HCT116 (cell line): Measurements from ENCODE around the gene PDSS2. TPM values are rescaled to one million over a fixed set of nuclear protein-coding genes. Genes with fewer than 3 reads are reported as not detected.

Experiments
- ATAC-seq: fragments of 200-7000 bp; cut with Tn5 transposase; 2 replicates; pipeline ENCODE4 v1.9.1; 2020; ENCODE audit warnings: mild to moderate bottlenecking, moderate library complexity
- BruUV-seq: library from RNA; stranded (reverse); fragments of 400-500 nt; replicated peaks from 2 replicates; lab custom pipeline; 2021; lab: Mats Ljungman, UMichigan
- CTCF ChIA-PET: fragments of 300-600 bp; sonication (Branson Sonifier 250); formaldehyde crosslinking; loops from one replicate; lab custom pipeline; 2021; ENCODE audit warnings: antibody characterized with exemption; lab: Charles Lee
- POLR2A ChIA-PET: fragments of 300-600, 350-600 bp; sonication (Branson Sonifier 250); formaldehyde crosslinking; loops from one replicate; lab custom pipeline; 2021; ENCODE audit warnings: antibody characterized with exemption; lab: Charles Lee
- RAD21 ChIA-PET, 2 experiments: fragments of 300-600 bp; sonication (Branson Sonifier 250); formaldehyde crosslinking; loops; one replicate each; lab custom pipeline; 2023; ENCODE audit warnings: low total read pairs in 2 of 2; ENCODE audit not compliant: uncharacterized antibody in 2 of 2, unreplicated experiment in 2 of 2, low non-redundant PET in 1 of 2; lab: Charles Lee
- DNase-seq: peaks from one replicate; pipeline ENCODE4 v3.0.0-alpha.2; 2010; ENCODE audit warnings: low read depth, low spot score
- H2AFZ ChIP-seq: fragments of 200-600 bp; shearing (Covaris generic), sonication (generic); 2 replicates; pipeline ENCODE4 v1.6.1; 2017; ENCODE audit warnings: low read depth, mixed run types, mixed read lengths, antibody characterized with exemption, low read length; ENCODE audit not compliant: poor library complexity, severe bottlenecking
- H3K27ac ChIP-seq: 2 replicates; pipeline ENCODE4 v1.5.1; 2012; ENCODE audit warnings: low read depth, low read length
- H3K27me3 ChIP-seq: fragments of 200-600 bp; sonication (generic); 2 replicates; pipeline ENCODE4 v1.6.1; 2016; ENCODE audit warnings: mixed run types, low read length, mixed read lengths; ENCODE audit not compliant: insufficient read depth
- H3K36me3 ChIP-seq, 2 experiments: fragments of 200-500 bp in 1 of 2; fragments of 200-600 bp in 1 of 2; sonication (Bioruptor generic) in 1 of 2; sonication (generic) in 1 of 2; 2 replicates each; pipeline versions ENCODE4 v1.5.1 to v1.6.1; 2014 to 2016; ENCODE audit warnings: low read length in 2 of 2, inconsistent platforms in 1 of 2, mixed read lengths in 1 of 2, mixed run types in 1 of 2; ENCODE audit not compliant: insufficient read depth in 2 of 2, control insufficient read depth in 1 of 2
- H3K4me1 ChIP-seq, 2 experiments: fragments of 200-600 bp in 1 of 2; sonication (generic) in 1 of 2; 2 replicates each; pipeline versions ENCODE4 v1.5.1 to v1.6.1; 2012 to 2017; ENCODE audit warnings: low read length in 2 of 2, inconsistent platforms in 1 of 2, mild to moderate bottlenecking in 1 of 2, mixed read lengths in 1 of 2, mixed run types in 1 of 2, moderate library complexity in 1 of 2; ENCODE audit not compliant: insufficient read depth in 2 of 2, control insufficient read depth in 1 of 2
- H3K4me2 ChIP-seq: fragments of 200-600 bp; sonication (generic); 2 replicates; pipeline ENCODE4 v1.6.1; 2017; ENCODE audit warnings: mixed run types, low read length, mixed read lengths
- H3K4me3 ChIP-seq, 2 experiments: fragments of 200-600 bp in 1 of 2; sonication (generic) in 1 of 2; replicated peaks in 1 of 2; 2 replicates each; pipeline ENCODE4 v1.5.1; 2011 to 2016; ENCODE audit warnings: low read length in 2 of 2, control low read depth in 1 of 2, low read depth in 1 of 2, mild to moderate bottlenecking in 1 of 2, mixed read lengths in 1 of 2, mixed run types in 1 of 2
- H3K79me2 ChIP-seq: fragments of 200-600 bp; sonication (generic); 2 replicates; pipeline ENCODE4 v1.6.1; 2017; ENCODE audit warnings: mild to moderate bottlenecking, mixed run types, low read length, moderate library complexity, mixed read lengths; ENCODE audit not compliant: insufficient read depth
- H3K9ac ChIP-seq: fragments of 200-600 bp; sonication (generic); 2 replicates; pipeline ENCODE4 v1.6.1; 2016; ENCODE audit warnings: low read length, mixed read lengths
- H3K9me2 ChIP-seq: fragments of 200-600 bp; sonication (generic), shearing (Covaris generic); 2 replicates; pipeline ENCODE4 v1.6.1; 2017; ENCODE audit warnings: mixed run types, mild to moderate bottlenecking, moderate library complexity; ENCODE audit not compliant: insufficient read depth
- H3K9me3 ChIP-seq, 2 experiments: fragments of 200-500 bp in 1 of 2; fragments of 200-600 bp in 1 of 2; sonication (Bioruptor generic) in 1 of 2; sonication (generic) in 1 of 2; 2 replicates each; pipeline ENCODE4 v1.6.1; 2014 to 2017; ENCODE audit warnings: low read length in 2 of 2, mixed read lengths in 2 of 2, inconsistent platforms in 1 of 2, low read depth in 1 of 2, mild to moderate bottlenecking in 1 of 2, mixed run types in 1 of 2, moderate library complexity in 1 of 2; ENCODE audit not compliant: control insufficient read depth in 1 of 2, insufficient read depth in 1 of 2
- H4K20me1 ChIP-seq: fragments of 200-600 bp; sonication (generic), shearing (Covaris generic); 2 replicates; pipeline ENCODE4 v1.6.1; 2017; ENCODE audit warnings: mixed run types, mild to moderate bottlenecking, moderate library complexity; ENCODE audit not compliant: insufficient read depth
- CBX3 ChIP-seq: IDR thresholded peaks from 2 replicates; pipeline ENCODE4 v1.6.1; 2012; ENCODE audit warnings: low read depth
- CEBPB ChIP-seq: IDR thresholded peaks from 2 replicates; pipeline ENCODE4 v1.6.1; 2012; ENCODE audit warnings: low read depth
- EGR1 ChIP-seq: IDR thresholded peaks from 2 replicates; pipeline ENCODE4 v1.6.1; 2012; ENCODE audit warnings: low read depth
- ELF1 ChIP-seq: IDR thresholded peaks from 2 replicates; pipeline ENCODE4 v1.6.1; 2012; ENCODE audit warnings: low read depth, borderline replicate concordance
- FOSL1 ChIP-seq: IDR thresholded peaks from 2 replicates; pipeline ENCODE4 v1.6.1; 2012; ENCODE audit warnings: low read depth
- POLR2A ChIP-seq: IDR thresholded peaks from 2 replicates; pipeline ENCODE4 v1.7.0; 2011; ENCODE audit warnings: borderline replicate concordance; ENCODE audit not compliant: insufficient read depth, insufficient read length; ENCODE audit errors: extremely low read depth
- POLR2AphosphoS5 ChIP-seq: IDR thresholded peaks from 2 replicates; pipeline ENCODE4 v1.6.1; 2011; ENCODE audit warnings: mild to moderate bottlenecking, low read depth, low read length, moderate library complexity
- RAD21 ChIP-seq: IDR thresholded peaks from 2 replicates; pipeline ENCODE4 v1.6.1; 2012; ENCODE audit warnings: low read depth, mild to moderate bottlenecking
- SIN3A ChIP-seq: IDR thresholded peaks from 2 replicates; pipeline ENCODE4 v1.6.1; 2012; ENCODE audit warnings: low read depth
- SP1 ChIP-seq: IDR thresholded peaks from 2 replicates; pipeline ENCODE4 v1.6.1; 2012; ENCODE audit warnings: low read depth
- YY1 ChIP-seq: IDR thresholded peaks from 2 replicates; pipeline ENCODE4 v1.6.1; 2011; ENCODE audit warnings: low read length, low read depth, moderate library complexity, mild to moderate bottlenecking; ENCODE audit not compliant: insufficient replicate concordance; ENCODE audit errors: extremely low read depth
- ZFX ChIP-seq: fragments of 450-650 bp; IDR thresholded peaks from 2 replicates; pipeline ENCODE4 v1.6.1; 2017
- intact Hi-C: fragments of 100-400 bp; cut with micrococcal nuclease; formaldehyde crosslinking; loops from 2 replicates; pipeline ENCODE4 v1.10.0; 2022
- total RNA-seq: library from RNA; stranded (reverse); gene quantifications from one replicate; pipeline ENCODE4 v1.2.1, GENCODE V29; 2021; ENCODE audit not compliant: unreplicated experiment
- TF ChIP-seq, protein P1 (sequence below): IDR thresholded peaks from 2 replicates; pipeline ENCODE4 v1.6.1; 2012
- TF ChIP-seq, protein P2 (sequence below): IDR thresholded peaks from 2 replicates; pipeline ENCODE4 v1.6.1; 2012
- TF ChIP-seq, protein P3 (sequence below), 3 experiments: fragments of 200-600 bp in 1 of 3; sonication (generic) in 1 of 3; IDR thresholded peaks in 2 of 3; conservative IDR thresholded peaks in 1 of 3; 2 replicates each; pipeline ENCODE4 v1.5.1; 2012 to 2017; ENCODE audit warnings: low read depth in 2 of 3, low read length in 2 of 3, antibody characterized with exemption in 1 of 3, borderline replicate concordance in 1 of 3, control low read depth in 1 of 3, mild to moderate bottlenecking in 1 of 3, mixed read lengths in 1 of 3, mixed run types in 1 of 3, moderate library complexity in 1 of 3; ENCODE audit not compliant: insufficient read depth in 1 of 3
- TF ChIP-seq, protein P4 (sequence below): IDR thresholded peaks from 2 replicates; pipeline ENCODE4 v1.6.1; 2012; ENCODE audit warnings: low read depth

Gene PDSS2
- total RNA-seq, 1 experiment from 2014 or later: 12.2 TPM

DNA sequence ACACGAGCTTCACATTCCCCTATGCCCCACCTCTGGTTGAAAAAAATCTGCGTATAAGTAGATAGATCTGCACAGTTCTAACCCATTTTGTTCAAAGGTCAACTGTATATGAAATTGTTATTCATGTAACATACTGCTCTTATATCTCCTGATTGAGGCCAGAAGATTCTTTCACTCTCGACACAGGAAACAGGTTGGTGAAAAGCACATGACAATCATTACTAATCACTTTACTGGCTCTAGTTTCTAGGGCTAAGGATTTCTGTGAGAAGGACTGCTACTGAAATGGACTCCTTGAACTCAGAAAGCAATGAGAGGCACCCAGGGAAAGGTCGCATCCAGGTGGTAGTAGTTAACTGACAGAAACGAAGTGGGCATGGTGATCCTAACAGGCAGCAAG lies 21.7 kb downstream of the PDSS2 start:
- intact Hi-C loops: no loop called here
- CTCF ChIA-PET: no interaction called here
- H3K4me2 ChIP-seq: no peak overlapping the region
- H2AFZ ChIP-seq: no peak overlapping the region
- TF ChIP-seq, protein P1, sequence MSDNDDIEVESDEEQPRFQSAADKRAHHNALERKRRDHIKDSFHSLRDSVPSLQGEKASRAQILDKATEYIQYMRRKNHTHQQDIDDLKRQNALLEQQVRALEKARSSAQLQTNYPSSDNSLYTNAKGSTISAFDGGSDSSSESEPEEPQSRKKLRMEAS: no peak
- TF ChIP-seq POLR2AphosphoS5: no peak
- TF ChIP-seq, protein P2, sequence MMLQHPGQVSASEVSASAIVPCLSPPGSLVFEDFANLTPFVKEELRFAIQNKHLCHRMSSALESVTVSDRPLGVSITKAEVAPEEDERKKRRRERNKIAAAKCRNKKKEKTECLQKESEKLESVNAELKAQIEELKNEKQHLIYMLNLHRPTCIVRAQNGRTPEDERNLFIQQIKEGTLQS: no peak
- no peak for TF ChIP-seq CBX3
- TF ChIP-seq, protein P3, sequence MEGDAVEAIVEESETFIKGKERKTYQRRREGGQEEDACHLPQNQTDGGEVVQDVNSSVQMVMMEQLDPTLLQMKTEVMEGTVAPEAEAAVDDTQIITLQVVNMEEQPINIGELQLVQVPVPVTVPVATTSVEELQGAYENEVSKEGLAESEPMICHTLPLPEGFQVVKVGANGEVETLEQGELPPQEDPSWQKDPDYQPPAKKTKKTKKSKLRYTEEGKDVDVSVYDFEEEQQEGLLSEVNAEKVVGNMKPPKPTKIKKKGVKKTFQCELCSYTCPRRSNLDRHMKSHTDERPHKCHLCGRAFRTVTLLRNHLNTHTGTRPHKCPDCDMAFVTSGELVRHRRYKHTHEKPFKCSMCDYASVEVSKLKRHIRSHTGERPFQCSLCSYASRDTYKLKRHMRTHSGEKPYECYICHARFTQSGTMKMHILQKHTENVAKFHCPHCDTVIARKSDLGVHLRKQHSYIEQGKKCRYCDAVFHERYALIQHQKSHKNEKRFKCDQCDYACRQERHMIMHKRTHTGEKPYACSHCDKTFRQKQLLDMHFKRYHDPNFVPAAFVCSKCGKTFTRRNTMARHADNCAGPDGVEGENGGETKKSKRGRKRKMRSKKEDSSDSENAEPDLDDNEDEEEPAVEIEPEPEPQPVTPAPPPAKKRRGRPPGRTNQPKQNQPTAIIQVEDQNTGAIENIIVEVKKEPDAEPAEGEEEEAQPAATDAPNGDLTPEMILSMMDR (IDR thresholded peaks at IDR 0.05 in 2 of 3, conservative IDR thresholded peaks at IDR 0.05 in 1 of 3; ENCODE audit: borderline replicate concordance in 1 of 3, insufficient read depth in 1 of 3, low read depth in 2 of 3, low read length in 2 of 3): no peak
- TF ChIP-seq EGR1: no peak
- no peak for TF ChIP-seq RAD21
- no peak for TF ChIP-seq ZFX
- TF ChIP-seq CEBPB: no peak
- TF ChIP-seq POLR2A: no peak
- no peak for TF ChIP-seq SIN3A
- no peak for TF ChIP-seq SP1
- TF ChIP-seq, protein P4, sequence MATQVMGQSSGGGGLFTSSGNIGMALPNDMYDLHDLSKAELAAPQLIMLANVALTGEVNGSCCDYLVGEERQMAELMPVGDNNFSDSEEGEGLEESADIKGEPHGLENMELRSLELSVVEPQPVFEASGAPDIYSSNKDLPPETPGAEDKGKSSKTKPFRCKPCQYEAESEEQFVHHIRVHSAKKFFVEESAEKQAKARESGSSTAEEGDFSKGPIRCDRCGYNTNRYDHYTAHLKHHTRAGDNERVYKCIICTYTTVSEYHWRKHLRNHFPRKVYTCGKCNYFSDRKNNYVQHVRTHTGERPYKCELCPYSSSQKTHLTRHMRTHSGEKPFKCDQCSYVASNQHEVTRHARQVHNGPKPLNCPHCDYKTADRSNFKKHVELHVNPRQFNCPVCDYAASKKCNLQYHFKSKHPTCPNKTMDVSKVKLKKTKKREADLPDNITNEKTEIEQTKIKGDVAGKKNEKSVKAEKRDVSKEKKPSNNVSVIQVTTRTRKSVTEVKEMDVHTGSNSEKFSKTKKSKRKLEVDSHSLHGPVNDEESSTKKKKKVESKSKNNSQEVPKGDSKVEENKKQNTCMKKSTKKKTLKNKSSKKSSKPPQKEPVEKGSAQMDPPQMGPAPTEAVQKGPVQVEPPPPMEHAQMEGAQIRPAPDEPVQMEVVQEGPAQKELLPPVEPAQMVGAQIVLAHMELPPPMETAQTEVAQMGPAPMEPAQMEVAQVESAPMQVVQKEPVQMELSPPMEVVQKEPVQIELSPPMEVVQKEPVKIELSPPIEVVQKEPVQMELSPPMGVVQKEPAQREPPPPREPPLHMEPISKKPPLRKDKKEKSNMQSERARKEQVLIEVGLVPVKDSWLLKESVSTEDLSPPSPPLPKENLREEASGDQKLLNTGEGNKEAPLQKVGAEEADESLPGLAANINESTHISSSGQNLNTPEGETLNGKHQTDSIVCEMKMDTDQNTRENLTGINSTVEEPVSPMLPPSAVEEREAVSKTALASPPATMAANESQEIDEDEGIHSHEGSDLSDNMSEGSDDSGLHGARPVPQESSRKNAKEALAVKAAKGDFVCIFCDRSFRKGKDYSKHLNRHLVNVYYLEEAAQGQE: no peak
- no peak for TF ChIP-seq ELF1
- TF ChIP-seq FOSL1: no peak
- no peak for TF ChIP-seq YY1
- TF ChIP-seq, all 23 proteins: peak for 0
- no peak overlapping the region for H3K9ac ChIP-seq
- peaks cover 8% of the 10 kb centered on the region; the same call in 1 of the 2 replicates for H3K79me2 ChIP-seq
- BruUV-seq: no TSS peak
- no peak overlapping the region for H3K27ac ChIP-seq
- RAD21 ChIA-PET: no interaction called here
- no peaks in the 10 kb centered on the region for H3K9me3 ChIP-seq
- POLR2A ChIA-PET: no interaction called here
- H3K4me3 ChIP-seq: no peak overlapping the region
- no peaks in the 10 kb centered on the region for H4K20me1 ChIP-seq
- H3K4me1 ChIP-seq: no peaks in the 10 kb centered on the region
- no peaks in the 10 kb centered on the region for H3K9me2 ChIP-seq
- no peak for DNase-seq
- no peaks in the 10 kb centered on the region for H3K36me3 ChIP-seq
- H3K27me3 ChIP-seq: no peaks in the 10 kb centered on the region
- ATAC-seq: no peak
